Measurements from ENCODE around the gene C6orf58. TPM values are rescaled to one million over a fixed set of nuclear protein-coding genes. Genes with fewer than 3 reads are reported as not detected.

C6orf58 gene
- total and polyA plus RNA-seq, 2 experiments from 2014 or later, result not detected

DNA sequence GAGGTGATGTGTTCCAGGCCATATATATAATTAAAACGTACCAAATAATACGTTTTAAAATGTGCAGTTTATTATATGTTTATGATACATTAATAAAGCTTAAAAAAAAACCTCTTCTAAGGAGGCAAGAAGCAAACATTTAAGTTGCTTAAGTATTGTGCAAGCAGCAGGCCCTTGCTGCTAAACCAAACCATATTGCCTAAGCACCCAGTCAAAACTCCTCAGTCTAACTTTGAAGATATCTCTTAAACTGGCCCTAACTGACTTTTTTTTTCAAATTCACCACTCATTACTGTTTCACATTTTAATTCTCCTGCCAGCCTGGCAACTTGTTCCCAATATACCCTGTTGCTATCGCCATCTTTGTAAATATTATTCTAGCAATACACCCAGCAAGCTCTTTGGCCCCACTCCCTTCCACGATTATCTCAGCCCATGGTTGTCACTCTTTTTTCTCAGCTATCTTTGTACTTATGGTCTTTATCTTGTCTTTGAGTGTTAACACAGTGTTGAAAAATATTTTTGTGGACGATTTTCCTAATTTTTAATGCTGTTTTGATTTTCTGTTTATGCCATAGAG, 60.9 kb downstream of the C6orf58 start:
- Histone ChIP-seq H3K36me3 (no peaks in the 10 kb centered on the region), H3K9me3 (ENCODE audit: low read depth) (no peaks in the 10 kb centered on the region), H3K4me3 (no peak overlapping the region), H3K27me3 (no peaks in the 10 kb centered on the region), H3K4me1 (ENCODE audit: low read depth) (no peaks in the 10 kb centered on the region), H3K27ac (no peak overlapping the region)
- peak in 1 of 2 donors; percentile 44 for DNase-seq (ENCODE audit: low read depth in 1 of 2, low spot score in 1 of 2)
- TF ChIP-seq CTCF (IDR thresholded peaks at IDR 0.05; ENCODE audit: low read depth, low read length), result no peak

Other genes with a start within 250 kb of the C6orf58 start
- gene ECHDC1, start 233.6 kb upstream of the C6orf58 start, total RNA-seq, result 34.1 and 36.1 TPM in 2 replicates
- 60.7 and 68.4 TPM in 2 replicates for gene ECHDC1, start 233.6 kb upstream of the C6orf58 start, polyA plus RNA-seq
- gene KIAA0408, start 117.8 kb upstream of the C6orf58 start, total RNA-seq, result 0.07 and 0.27 TPM in 2 replicates
- 0.95 and 2.0 TPM in 2 replicates for gene KIAA0408, start 117.8 kb upstream of the C6orf58 start, polyA plus RNA-seq

All from cardiac muscle cell (in vitro differentiated cells and primary cell).